Astrocyte (in vitro differentiated cells and primary cell): ENCODE measurements around the gene KIF1A. TPM values are rescaled to one million over a fixed set of nuclear protein-coding genes. Genes with fewer than 3 reads are reported as not detected.

Experiments used
- DNase-seq: peaks from one replicate; pipeline ENCODE4 v3.0.0-alpha.2; 2010; ENCODE audit warnings: low read depth
- FAIRE-seq: peaks from 2 replicates; lab custom pipeline; 2011; peaks lifted over from hg19 to GRCh38; lab: Jason Lieb, UNC
- H2AFZ ChIP-seq: 2 replicates; pipeline ENCODE4 v1.6.0; 2012; ENCODE audit warnings: low read depth, low read length, inconsistent platforms
- H3K27ac ChIP-seq: 2 replicates; pipeline ENCODE4 v1.5.1; 2011; ENCODE audit warnings: low read depth, low read length, inconsistent platforms
- H3K27me3 ChIP-seq: 2 replicates; pipeline ENCODE4 v1.6.0; 2011; ENCODE audit warnings: low read length, inconsistent platforms; ENCODE audit not compliant: insufficient read depth
- H3K36me3 ChIP-seq: 2 replicates; pipeline ENCODE4 v1.5.1; 2011; ENCODE audit warnings: low read length, inconsistent platforms; ENCODE audit not compliant: insufficient read depth
- H3K4me1 ChIP-seq: 2 replicates; pipeline ENCODE4 v1.5.1; 2011; ENCODE audit warnings: low read length, inconsistent platforms; ENCODE audit not compliant: insufficient read depth
- H3K4me2 ChIP-seq: 2 replicates; pipeline ENCODE4 v1.6.0; 2012; ENCODE audit warnings: low read length, inconsistent platforms
- H3K4me3 ChIP-seq: 2 replicates; pipeline ENCODE4 v1.5.1; 2011; ENCODE audit warnings: low read depth, mild to moderate bottlenecking, low read length, inconsistent platforms; ENCODE audit not compliant: insufficient read depth
- H3K79me2 ChIP-seq: 2 replicates; pipeline ENCODE4 v1.6.0; 2012; ENCODE audit warnings: mild to moderate bottlenecking, low read length, inconsistent platforms; ENCODE audit not compliant: insufficient read depth
- H3K9ac ChIP-seq: 2 replicates; pipeline ENCODE4 v1.6.0; 2012; ENCODE audit warnings: mild to moderate bottlenecking, low read length, inconsistent platforms
- H3K9me3 ChIP-seq: 2 replicates; pipeline ENCODE4 v1.5.1; 2012; ENCODE audit warnings: low read depth, mild to moderate bottlenecking, low read length, inconsistent platforms; ENCODE audit not compliant: insufficient read depth
- H4K20me1 ChIP-seq: 2 replicates; pipeline ENCODE4 v1.6.0; 2012; ENCODE audit warnings: low read length, inconsistent platforms; ENCODE audit not compliant: insufficient read depth
- H3K27ac Mint-ChIP-seq: one replicate; pipeline ENCODE4 v1.8.0; 2021; ENCODE audit warnings: mild to moderate bottlenecking, mixed read lengths; ENCODE audit not compliant: unreplicated experiment
- H3K27me3 Mint-ChIP-seq: one replicate; pipeline ENCODE4 v1.8.0; 2021; ENCODE audit warnings: low read depth, mixed read lengths; ENCODE audit not compliant: unreplicated experiment
- H3K36me3 Mint-ChIP-seq: one replicate; pipeline ENCODE4 v1.8.0; 2021; ENCODE audit warnings: low read depth, mixed read lengths; ENCODE audit not compliant: unreplicated experiment
- H3K4me1 Mint-ChIP-seq: one replicate; pipeline ENCODE4 v1.8.0; 2021; ENCODE audit warnings: low read depth, mixed read lengths; ENCODE audit not compliant: unreplicated experiment
- H3K4me3 Mint-ChIP-seq: one replicate; pipeline ENCODE4 v1.8.0; 2021; ENCODE audit warnings: mild to moderate bottlenecking, moderate library complexity, mixed read lengths; ENCODE audit not compliant: unreplicated experiment
- H3K9me3 Mint-ChIP-seq: one replicate; pipeline ENCODE4 v1.8.0; 2021; ENCODE audit warnings: mild to moderate bottlenecking, mixed read lengths; ENCODE audit not compliant: unreplicated experiment
- EZH2 ChIP-seq: IDR thresholded peaks from 2 replicates; pipeline ENCODE4 v1.6.1; 2012; ENCODE audit warnings: mild to moderate bottlenecking, low read length, inconsistent platforms; ENCODE audit not compliant: insufficient read depth
- total RNA-seq: library from RNA; stranded (reverse); gene quantifications from 2 replicates; pipeline ENCODE4 v1.2.1, GENCODE V29; 2021
- TF ChIP-seq, protein P1 (sequence below): IDR thresholded peaks from 2 replicates; pipeline ENCODE4 v1.5.1; 2011; ENCODE audit warnings: low read depth, mild to moderate bottlenecking, inconsistent platforms, low read length, moderate library complexity; ENCODE audit not compliant: insufficient read depth

Gene KIF1A
- total RNA-seq, 1 donor from 2014 or later = 51.2 TPM

DNA sequence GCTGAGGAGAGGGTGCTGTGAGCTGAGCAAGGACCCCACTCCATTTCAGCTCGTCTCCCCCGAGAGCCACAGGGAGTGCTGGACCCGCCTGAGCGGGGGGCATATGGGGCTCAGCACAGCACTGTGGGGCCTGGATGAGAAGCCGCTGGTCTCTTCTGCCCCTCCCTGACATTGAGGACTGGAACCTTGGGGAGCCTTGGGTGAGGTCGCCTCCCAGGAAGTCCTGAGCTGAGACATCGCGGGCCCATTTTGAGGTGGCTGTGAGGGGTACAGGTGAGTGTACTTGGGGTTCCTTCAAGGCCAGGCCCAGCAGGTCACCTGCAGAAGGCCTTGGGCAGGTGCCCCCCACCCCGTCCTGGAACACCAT is 131.5 kb downstream of the KIF1A start:
- H3K4me1 ChIP-seq = no peaks in the 10 kb centered on the region
- H4K20me1 ChIP-seq = no peaks in the 10 kb centered on the region
- H3K27ac ChIP-seq = no peak overlapping the region
- no peaks in the 10 kb centered on the region for H3K36me3 ChIP-seq
- DNase-seq (no peak), FAIRE-seq (no peak)
- H3K4me3 ChIP-seq = no peak overlapping the region
- H3K4me3 Mint-ChIP-seq = no peak overlapping the region
- no peaks in the 10 kb centered on the region for H3K79me2 ChIP-seq
- H3K4me1 Mint-ChIP-seq = no peaks in the 10 kb centered on the region
- H3K9ac ChIP-seq = no peak overlapping the region
- TF ChIP-seq, protein P1, sequence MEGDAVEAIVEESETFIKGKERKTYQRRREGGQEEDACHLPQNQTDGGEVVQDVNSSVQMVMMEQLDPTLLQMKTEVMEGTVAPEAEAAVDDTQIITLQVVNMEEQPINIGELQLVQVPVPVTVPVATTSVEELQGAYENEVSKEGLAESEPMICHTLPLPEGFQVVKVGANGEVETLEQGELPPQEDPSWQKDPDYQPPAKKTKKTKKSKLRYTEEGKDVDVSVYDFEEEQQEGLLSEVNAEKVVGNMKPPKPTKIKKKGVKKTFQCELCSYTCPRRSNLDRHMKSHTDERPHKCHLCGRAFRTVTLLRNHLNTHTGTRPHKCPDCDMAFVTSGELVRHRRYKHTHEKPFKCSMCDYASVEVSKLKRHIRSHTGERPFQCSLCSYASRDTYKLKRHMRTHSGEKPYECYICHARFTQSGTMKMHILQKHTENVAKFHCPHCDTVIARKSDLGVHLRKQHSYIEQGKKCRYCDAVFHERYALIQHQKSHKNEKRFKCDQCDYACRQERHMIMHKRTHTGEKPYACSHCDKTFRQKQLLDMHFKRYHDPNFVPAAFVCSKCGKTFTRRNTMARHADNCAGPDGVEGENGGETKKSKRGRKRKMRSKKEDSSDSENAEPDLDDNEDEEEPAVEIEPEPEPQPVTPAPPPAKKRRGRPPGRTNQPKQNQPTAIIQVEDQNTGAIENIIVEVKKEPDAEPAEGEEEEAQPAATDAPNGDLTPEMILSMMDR = no peak
- no peak for TF ChIP-seq EZH2
- peaks cover 26% of the 10 kb centered on the region for H3K27me3 Mint-ChIP-seq
- H3K36me3 Mint-ChIP-seq = no peaks in the 10 kb centered on the region
- H2AFZ ChIP-seq = no peak overlapping the region
- H3K27me3 ChIP-seq = peaks cover 7% of the 10 kb centered on the region
- H3K9me3 Mint-ChIP-seq = no peaks in the 10 kb centered on the region
- no peaks in the 10 kb centered on the region for H3K9me3 ChIP-seq
- H3K4me2 ChIP-seq = no peak overlapping the region
- H3K27ac Mint-ChIP-seq = no peak overlapping the region

DNA sequence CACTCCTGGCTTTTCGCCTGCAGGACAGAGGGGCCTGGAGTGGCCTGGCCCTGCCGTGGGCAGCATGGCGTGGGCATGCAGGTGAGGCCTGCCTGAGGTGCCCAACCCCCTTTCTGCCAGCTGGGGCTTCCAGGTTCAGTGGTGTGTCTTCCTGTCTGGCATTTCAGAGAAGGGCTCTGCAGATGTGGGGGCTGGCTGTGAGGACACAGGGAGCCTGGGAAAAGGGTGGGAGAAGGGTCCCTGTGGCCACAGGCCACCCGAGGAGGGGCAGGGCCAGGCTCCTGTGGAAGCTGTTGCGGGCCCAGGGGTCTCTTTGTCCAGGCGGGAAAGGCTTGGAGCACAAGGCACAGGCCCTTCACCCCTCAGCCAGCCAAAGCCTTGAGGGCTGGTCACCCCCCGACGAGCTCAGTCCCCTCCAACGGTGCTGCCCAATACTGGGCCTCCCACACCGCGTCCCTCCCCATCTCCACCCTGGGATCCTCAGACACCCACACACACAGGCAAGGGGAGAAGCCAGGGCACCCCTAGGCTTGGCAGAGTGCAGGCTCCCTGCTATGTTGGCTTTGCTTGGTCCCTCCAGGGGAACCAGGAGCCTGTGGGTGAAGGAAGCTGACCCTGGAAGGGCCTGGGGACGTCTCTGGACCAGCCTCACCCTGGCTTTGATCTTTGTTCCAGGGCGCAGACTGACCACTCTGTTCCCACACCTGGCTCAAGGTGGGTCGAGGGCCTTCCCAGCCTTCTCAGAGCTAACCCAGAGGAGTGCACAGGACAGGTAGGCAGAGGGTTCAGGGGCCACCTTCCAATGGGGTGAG is 132.1 kb downstream of the KIF1A start:
- Histone ChIP-seq H2AFZ (no peak overlapping the region), H3K36me3 (no peaks in the 10 kb centered on the region), H3K9ac (no peak overlapping the region), H3K4me3 (no peak overlapping the region), H3K4me2 (no peak overlapping the region), H3K79me2 (no peaks in the 10 kb centered on the region), H3K4me1 (no peaks in the 10 kb centered on the region), H3K27me3 (peaks cover 7% of the 10 kb centered on the region), H4K20me1 (no peaks in the 10 kb centered on the region), H3K9me3 (no peaks in the 10 kb centered on the region), H3K27ac (no peak overlapping the region)
- no peaks in the 10 kb centered on the region for H3K36me3 Mint-ChIP-seq
- no peaks in the 10 kb centered on the region for H3K4me1 Mint-ChIP-seq
- peaks cover 26% of the 10 kb centered on the region for H3K27me3 Mint-ChIP-seq
- DNase-seq (no peak), FAIRE-seq (no peak)
- TF ChIP-seq EZH2 = no peak
- TF ChIP-seq, protein P1 = no peak
- H3K27ac Mint-ChIP-seq = no peak overlapping the region
- H3K9me3 Mint-ChIP-seq = no peaks in the 10 kb centered on the region
- H3K4me3 Mint-ChIP-seq = no peak overlapping the region
